Neural progenitor cell (in vitro differentiated cells): ENCODE results near the gene NTRK1. TPM values are rescaled to one million over a fixed set of nuclear protein-coding genes. Genes with fewer than 3 reads are reported as not detected.

Source experiments
- DNase-seq: peaks from one replicate; pipeline ENCODE4 v3.0.0-alpha.2; 2016; ENCODE audit warnings: low spot score
- H2AFZ ChIP-seq: fragments of 200-600 bp; sonication (generic); replicated peaks from 2 replicates; pipeline ENCODE4 v1.6.1; 2016; ENCODE audit warnings: antibody characterized with exemption
- H3F3A ChIP-seq: fragments of 200-600 bp; sonication (generic); 2 replicates; pipeline ENCODE4 v1.6.1; 2016; ENCODE audit warnings: antibody characterized with exemption, low read depth
- H3K27ac ChIP-seq: fragments of 200-600 bp; sonication (generic); 2 replicates; pipeline ENCODE4 v1.5.1; 2016; ENCODE audit warnings: mild to moderate bottlenecking
- H3K27me3 ChIP-seq: fragments of 200-600 bp; sonication (generic); 2 replicates; pipeline ENCODE4 v1.6.1; 2016; ENCODE audit warnings: mild to moderate bottlenecking, moderate library complexity
- H3K36me3 ChIP-seq: fragments of 200-600 bp; sonication (generic); 2 replicates; pipeline ENCODE4 v1.5.1; 2016
- H3K4me1 ChIP-seq: fragments of 200-600 bp; sonication (generic); 2 replicates; pipeline ENCODE4 v1.6.1; 2016; ENCODE audit warnings: mixed run types
- H3K4me2 ChIP-seq: fragments of 200-600 bp; sonication (generic); 2 replicates; pipeline ENCODE4 v1.6.1; 2016
- H3K4me3 ChIP-seq: fragments of 200-600 bp; sonication (generic); 2 replicates; pipeline ENCODE4 v1.5.1; 2016
- H3K79me2 ChIP-seq: fragments of 200-600 bp; sonication (generic); 2 replicates; pipeline ENCODE4 v1.6.1; 2016; ENCODE audit warnings: low read depth
- H3K9ac ChIP-seq: fragments of 200-600 bp; sonication (generic); 2 replicates; pipeline ENCODE4 v1.6.1; 2016
- H3K9me3 ChIP-seq: fragments of 200-600 bp; sonication (generic); 2 replicates; pipeline ENCODE4 v1.5.1; 2016; ENCODE audit warnings: low read depth
- H4K20me1 ChIP-seq: fragments of 200-600 bp; sonication (generic); 2 replicates; pipeline ENCODE4 v1.6.1; 2016; ENCODE audit warnings: low read depth
- H3K27ac Mint-ChIP-seq: 3 replicates; pipeline ENCODE4 v1.8.0; 2021; ENCODE audit warnings: mixed read lengths
- H3K27me3 Mint-ChIP-seq: 2 replicates; pipeline ENCODE4 v1.8.0; 2022; ENCODE audit warnings: low read depth, mild to moderate bottlenecking, inconsistent platforms, moderate library complexity, mixed read lengths; ENCODE audit not compliant: insufficient read depth
- H3K36me3 Mint-ChIP-seq: 3 replicates; pipeline ENCODE4 v1.8.0; 2021; ENCODE audit warnings: mixed read lengths
- H3K4me1 Mint-ChIP-seq: 3 replicates; pipeline ENCODE4 v1.8.0; 2021; ENCODE audit warnings: mixed read lengths
- H3K4me3 Mint-ChIP-seq: 3 replicates; pipeline ENCODE4 v1.8.0; 2021; ENCODE audit warnings: mild to moderate bottlenecking, moderate library complexity, mixed read lengths
- H3K9me3 Mint-ChIP-seq: 3 replicates; pipeline ENCODE4 v1.8.0; 2020; ENCODE audit warnings: mixed read lengths
- CTCF ChIP-seq: fragments of 200-600 bp; sonication (generic); IDR thresholded peaks from 2 replicates; pipeline ENCODE4 v1.5.1; 2017; ENCODE audit warnings: antibody characterized with exemption, mild to moderate bottlenecking
- EZH2 ChIP-seq: fragments of 200-600 bp; sonication (generic); IDR thresholded peaks from 2 replicates; pipeline ENCODE4 v1.6.1; 2017; ENCODE audit warnings: antibody characterized with exemption, mild to moderate bottlenecking, moderate library complexity
- EZH2phosphoT487 ChIP-seq: fragments of 200-600 bp; sonication (generic); IDR thresholded peaks from 2 replicates; pipeline ENCODE4 v1.6.1; 2017; ENCODE audit warnings: antibody characterized with exemption
- total RNA-seq: library from RNA; depleted of rRNA; stranded (reverse); fragments of >200 nt; gene quantifications from 2 replicates; pipeline ENCODE4 v1.2.3, GENCODE V29; 2015; ENCODE audit warnings: low replicate concordance

NTRK1 gene
- total RNA-seq, 1 donor from 2014 or later: not detected

- no peak for TF ChIP-seq EZH2phosphoT487
- TF ChIP-seq CTCF: no peak
- TF ChIP-seq EZH2: no peak
- no peak overlapping the region for H3K27ac ChIP-seq
- H3K4me1 Mint-ChIP-seq: peaks cover 6% of the 10 kb centered on the region
- H3K4me2 ChIP-seq: no peak overlapping the region
- H3K79me2 ChIP-seq: no peaks in the 10 kb centered on the region
- no peaks in the 10 kb centered on the region for H3K36me3 ChIP-seq
- H3K27me3 ChIP-seq: peaks cover 29% of the 10 kb centered on the region
- H3K27ac Mint-ChIP-seq: no peak overlapping the region
- no peaks in the 10 kb centered on the region for H3K9me3 ChIP-seq
- no peak overlapping the region for H3K4me3 Mint-ChIP-seq
- DNase-seq: no peak
- no peak overlapping the region for H3K4me3 ChIP-seq
- peaks cover 6% of the 10 kb centered on the region for H3K4me1 ChIP-seq
- H3K9ac ChIP-seq: no peak overlapping the region
- no peaks in the 10 kb centered on the region for H3K9me3 Mint-ChIP-seq
- no peaks in the 10 kb centered on the region for H3K36me3 Mint-ChIP-seq
- no peaks in the 10 kb centered on the region for H3F3A ChIP-seq
- H4K20me1 ChIP-seq: no peaks in the 10 kb centered on the region
- H3K27me3 Mint-ChIP-seq: peaks cover 8% of the 10 kb centered on the region
- H2AFZ ChIP-seq: no peak overlapping the region
Measured at GRCh38 chr1:156909671-156910070, 49.0 kb downstream of the NTRK1 start.

GRCh38 chr1:156910309-156910782 is 49.7 kb downstream of the NTRK1 start:
- Histone ChIP-seq H4K20me1 (no peaks in the 10 kb centered on the region), H3K4me3 (peak overlapping the region; percentile 14), H3K9me3 (no peaks in the 10 kb centered on the region), H3K27me3 (peaks cover 29% of the 10 kb centered on the region), H3K79me2 (no peaks in the 10 kb centered on the region), H3K4me1 (peaks cover 6% of the 10 kb centered on the region), H3F3A (no peaks in the 10 kb centered on the region), H3K27ac (no peak overlapping the region), H3K4me2 (peak overlapping the region; percentile 60), H3K36me3 (no peaks in the 10 kb centered on the region), H3K9ac (no peak overlapping the region), H2AFZ (no peak overlapping the region)
- no peaks in the 10 kb centered on the region for H3K9me3 Mint-ChIP-seq
- H3K4me1 Mint-ChIP-seq: peaks cover 9% of the 10 kb centered on the region
- no peaks in the 10 kb centered on the region for H3K36me3 Mint-ChIP-seq
- no peak overlapping the region for H3K4me3 Mint-ChIP-seq
- peaks cover 5% of the 10 kb centered on the region for H3K27me3 Mint-ChIP-seq
- DNase-seq: peak; percentile 80
- no peak overlapping the region for H3K27ac Mint-ChIP-seq
- TF ChIP-seq CTCF (peak; percentile 92), EZH2 (no peak)

GRCh38 chr1:156911577-156912298 is 51.1 kb downstream of the NTRK1 start:
- H3K27ac Mint-ChIP-seq: no peak overlapping the region
- peaks cover 9% of the 10 kb centered on the region for H3K4me1 Mint-ChIP-seq
- no peak for DNase-seq
- H3K36me3 Mint-ChIP-seq: no peaks in the 10 kb centered on the region
- Histone ChIP-seq H4K20me1 (no peaks in the 10 kb centered on the region), H3K4me3 (no peak overlapping the region), H3K27ac (no peak overlapping the region), H3K4me1 (peaks cover 6% of the 10 kb centered on the region), H2AFZ (no peak overlapping the region), H3F3A (no peaks in the 10 kb centered on the region), H3K79me2 (no peaks in the 10 kb centered on the region), H3K4me2 (no peak overlapping the region), H3K9ac (no peak overlapping the region), H3K27me3 (peaks cover 41% of the 10 kb centered on the region), H3K9me3 (no peaks in the 10 kb centered on the region), H3K36me3 (no peaks in the 10 kb centered on the region)
- H3K4me3 Mint-ChIP-seq: no peak overlapping the region
- peaks cover 7% of the 10 kb centered on the region for H3K27me3 Mint-ChIP-seq
- no peaks in the 10 kb centered on the region for H3K9me3 Mint-ChIP-seq
- TF ChIP-seq EZH2: no peak
- no peak for TF ChIP-seq CTCF
- no peak for TF ChIP-seq EZH2phosphoT487
